ENCODE data around the gene SMC6.
A peak's percentile ranks its signal among the peaks of the same experiment; 100 is the strongest.

Gene SMC6

DNA sequence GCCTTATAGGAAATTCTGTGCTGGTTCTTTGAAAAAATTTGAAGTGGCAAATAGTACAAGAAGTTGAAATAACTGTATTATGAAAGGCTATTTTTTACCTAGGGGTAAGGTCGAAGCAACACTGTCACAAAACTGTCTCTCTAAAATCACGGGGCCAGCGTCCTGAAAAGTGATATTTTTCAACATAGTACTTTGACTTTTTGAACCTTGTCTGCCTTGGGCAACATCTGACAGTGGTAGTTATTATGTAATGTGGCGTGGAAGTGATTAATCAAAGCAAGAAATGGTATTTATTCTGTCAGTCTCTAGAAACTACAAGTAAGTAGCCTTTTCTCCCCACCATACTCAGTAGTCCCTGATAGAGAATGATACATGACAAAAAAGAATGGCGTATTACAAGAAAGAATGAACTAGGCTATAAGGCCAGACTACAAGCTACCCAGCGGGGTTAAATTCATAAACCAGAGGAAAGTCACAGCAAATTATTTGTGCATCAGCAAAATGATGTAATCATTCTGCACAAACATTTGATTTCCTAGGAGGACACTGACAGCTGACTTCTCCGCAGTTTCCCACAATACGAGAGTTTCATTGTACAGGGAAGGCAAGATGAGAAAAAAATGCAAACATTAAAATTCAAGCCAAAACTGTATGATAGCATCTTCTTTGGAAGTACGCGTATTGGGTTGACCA, 10.2 kb upstream of the SMC6 start:
- DNase-seq, result no peak

DNA sequence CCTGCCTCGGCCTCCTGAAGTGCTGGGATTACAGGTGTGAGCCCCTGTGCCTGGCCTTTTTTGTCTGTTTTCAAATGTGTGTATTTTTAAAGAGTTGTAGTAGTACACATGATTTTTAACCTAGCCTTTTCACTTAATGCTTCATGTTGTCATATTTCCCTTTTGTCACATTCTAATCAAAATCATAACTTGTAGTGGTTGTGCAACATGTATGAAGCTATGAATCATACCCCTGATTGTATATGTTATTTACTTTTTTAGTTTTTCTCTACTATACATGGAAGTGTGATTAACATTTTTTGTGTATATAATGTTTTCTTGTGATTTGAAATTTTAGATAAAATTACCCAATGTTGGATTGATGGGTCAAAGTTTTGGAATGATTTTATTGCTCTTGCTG, 8.8 kb upstream of the SMC6 start:
- no peak for DNase-seq

- DNase-seq, result no peak
These were observed 6.2 kb upstream of the SMC6 start for GRCh38 chr2:17759805-17760204.

- DNase-seq, result no peak
These were observed 4.5 kb upstream of the SMC6 start for GRCh38 chr2:17758118-17758517.

DNA sequence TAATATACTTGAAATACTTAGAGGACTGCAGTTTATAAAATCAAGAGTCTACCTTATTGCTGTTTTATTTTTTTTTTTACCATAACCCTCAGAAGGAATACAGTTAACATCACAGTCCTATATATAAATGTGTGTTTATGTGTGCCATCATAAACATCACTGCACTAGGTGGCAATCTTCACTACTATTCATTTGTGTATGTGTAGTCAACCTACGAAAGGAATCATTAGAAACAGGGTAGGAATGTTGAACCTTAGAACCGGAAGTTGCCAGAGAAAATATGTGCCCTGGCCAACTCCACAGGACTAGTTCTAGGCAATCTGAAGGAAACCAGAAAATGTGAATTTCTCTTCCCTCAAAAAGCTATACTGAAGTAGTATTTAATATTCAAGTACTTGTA, 3.7 kb upstream of the SMC6 start:
- no peak for DNase-seq

DNA sequence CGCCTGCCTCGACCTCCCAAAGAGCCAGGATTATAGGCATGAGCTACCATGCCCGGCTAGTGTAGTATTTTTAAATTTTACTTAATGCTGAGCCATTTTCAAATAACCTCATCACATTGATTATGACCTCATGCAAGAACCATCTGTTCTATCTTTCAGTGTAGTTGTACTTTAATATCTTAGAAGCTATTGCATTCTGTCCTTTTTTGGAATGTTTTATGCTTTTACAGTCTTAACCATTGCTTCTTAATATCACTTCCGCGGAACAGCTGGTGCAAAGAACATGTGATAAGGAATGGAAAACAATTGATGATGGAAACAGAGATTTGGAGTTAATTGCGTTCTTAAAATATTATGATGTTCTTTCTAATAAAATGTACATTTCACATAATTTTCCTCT, 3.1 kb upstream of the SMC6 start:
- DNase-seq, result no peak

DNA sequence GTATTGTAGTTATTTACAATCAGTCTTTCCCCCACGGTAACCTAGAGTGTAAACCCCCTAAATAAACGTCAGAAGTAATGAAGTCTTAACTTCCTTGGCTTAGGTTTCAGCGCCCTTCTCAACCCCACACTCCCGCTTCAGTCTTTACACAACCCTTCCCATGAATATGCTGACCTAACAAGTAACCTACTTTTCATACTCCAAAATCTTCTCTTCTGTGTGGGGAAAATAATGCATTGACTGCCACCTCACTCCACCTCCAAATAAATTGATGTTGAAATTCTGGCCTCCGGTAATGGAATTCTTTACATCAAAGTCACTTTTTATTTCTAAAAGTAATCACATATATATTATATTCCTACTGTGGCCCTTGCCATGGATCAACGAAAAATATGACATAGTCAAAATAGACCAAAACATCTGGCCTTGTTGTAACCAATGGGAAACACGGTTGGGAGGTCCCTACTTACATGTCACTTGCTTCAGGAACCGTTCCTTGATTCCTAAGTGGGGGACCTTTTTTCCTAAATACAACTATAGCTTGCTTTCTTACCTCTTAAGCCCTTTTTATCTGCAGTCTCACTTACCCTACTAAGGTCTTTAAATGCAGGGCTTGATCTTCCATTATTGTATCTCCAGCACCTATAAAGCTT, 1.3 kb upstream of the SMC6 start:
- no peak for DNase-seq

DNA sequence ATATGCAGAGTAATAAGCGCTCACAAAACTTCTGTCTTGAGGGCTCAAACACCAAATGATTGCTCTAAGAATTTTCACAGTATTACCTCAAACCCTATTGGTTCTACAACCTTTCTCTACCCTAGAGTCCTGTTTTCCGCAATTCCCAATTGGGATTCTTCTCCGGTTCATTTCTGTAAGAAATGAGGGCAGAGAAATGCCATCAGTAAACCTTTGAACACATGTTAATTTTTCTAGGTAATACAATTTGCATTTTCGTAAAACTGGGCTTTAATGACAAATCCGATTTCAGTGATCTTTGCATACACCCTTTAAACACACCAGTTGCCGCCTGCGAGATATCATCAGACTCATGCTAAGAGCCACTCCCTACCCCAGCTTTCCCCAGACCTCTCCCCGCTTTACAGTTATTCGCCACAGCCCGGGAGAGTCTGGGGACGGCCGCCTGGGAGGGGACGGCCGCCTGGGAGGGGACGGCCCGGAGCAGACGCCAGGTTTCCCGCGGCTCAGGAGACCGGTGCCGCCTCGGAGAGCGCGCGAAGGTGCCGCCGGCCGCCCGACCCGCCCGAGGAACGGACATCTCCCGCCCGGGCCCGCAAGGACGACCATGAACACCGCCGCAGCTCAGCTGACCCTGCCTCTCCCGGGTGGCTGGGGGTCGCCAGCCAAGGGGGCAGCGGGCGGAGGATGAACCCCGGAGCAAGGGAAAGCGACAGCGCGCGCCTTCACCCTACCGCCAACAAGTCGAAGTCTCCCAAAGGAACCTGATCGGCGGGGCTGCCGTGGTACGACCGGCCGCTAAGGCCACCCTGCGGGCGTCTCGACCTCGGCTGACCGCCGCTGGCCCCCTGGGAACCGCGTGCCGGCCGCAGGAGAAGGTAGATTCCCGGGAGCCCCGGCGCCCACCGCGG, 463 bp downstream of the SMC6 start:
- DNase-seq, result peak; percentile 50

DNA sequence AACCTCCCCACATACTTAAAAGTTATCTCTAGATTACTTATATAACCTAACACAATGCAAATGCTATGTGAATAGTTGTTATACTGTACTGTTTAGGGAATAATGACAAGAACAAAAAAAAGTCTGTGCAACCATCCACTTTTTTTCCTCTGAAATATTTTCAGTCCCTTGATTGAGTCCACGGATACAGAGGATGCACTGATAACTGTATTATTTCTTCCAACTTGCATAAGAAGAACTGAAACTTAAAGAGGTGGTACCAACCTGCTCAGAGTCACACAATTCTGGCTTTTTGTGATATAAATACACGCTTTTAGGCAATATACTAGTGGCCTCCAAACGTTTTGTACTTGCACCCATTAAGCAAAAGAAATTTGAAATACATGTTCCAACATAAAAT, 1.4 kb downstream of the SMC6 start:
- no peak for DNase-seq

GRCh38 chr2:17749753-17750438, 3.7 kb downstream of the SMC6 start:
- DNase-seq, result no peak

GRCh38 chr2:17748745-17749144, 4.9 kb downstream of the SMC6 start:
- DNase-seq, result no peak

GRCh38 chr2:17747684-17748452, 5.7 kb downstream of the SMC6 start:
- no peak for DNase-seq

DNA sequence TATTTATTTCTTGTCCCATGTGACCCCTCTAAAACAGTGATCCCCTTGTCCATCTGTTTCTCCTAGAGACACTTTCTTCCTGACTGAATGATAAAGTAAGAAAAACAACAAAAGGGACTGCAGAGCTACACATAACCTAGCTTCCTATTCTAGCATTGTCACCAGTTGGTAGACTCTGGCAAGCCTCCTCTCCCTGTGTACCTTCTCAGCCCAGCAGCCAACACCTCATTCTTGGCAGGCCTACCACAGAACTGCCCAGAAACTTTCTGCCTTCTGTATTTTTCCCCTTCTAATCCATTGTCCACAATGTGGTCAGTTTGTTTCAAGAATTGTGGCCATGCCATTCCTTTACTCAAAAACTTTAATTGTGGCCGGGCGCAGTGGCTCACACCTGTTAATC, 13.4 kb downstream of the SMC6 start:
- no peak for DNase-seq

DNA sequence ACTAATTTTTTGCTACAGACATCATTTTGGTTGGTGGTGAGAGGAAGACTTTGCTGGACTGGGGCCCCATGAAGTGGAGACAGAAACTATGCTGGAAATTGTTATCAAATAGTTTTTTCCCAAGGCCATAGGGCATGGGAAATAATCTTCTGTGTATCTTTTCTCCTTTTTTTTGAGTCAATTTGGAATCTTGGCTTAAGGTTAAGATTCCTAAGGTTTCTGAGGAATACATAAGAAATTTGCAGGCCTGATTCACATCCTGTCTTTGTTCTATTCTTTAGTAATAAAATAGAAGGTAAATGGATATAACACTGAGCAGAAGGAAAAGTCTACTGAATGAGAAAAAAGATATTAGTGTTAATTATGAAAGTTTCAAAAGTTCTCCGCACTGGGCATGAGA, 16.6 kb downstream of the SMC6 start:
- DNase-seq, result no peak

DNA sequence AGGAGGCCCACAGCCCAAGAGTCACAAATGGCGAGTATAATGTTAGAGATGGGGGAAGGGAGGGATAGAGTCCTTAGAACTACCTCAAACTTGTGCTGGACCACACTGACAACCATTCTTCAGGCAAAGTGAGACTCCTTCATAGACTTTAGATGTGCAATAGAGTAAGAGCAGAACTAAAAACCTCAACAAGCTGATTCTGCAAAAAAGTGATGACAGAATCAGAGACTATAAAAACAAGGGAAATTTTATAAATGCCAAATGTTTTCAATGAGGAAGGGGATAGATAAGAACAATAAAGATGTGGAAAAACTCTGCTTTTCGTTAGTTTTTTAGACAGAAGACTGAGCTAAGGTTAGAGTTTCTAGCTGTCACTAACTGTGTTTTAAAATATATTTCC, 17.7 kb downstream of the SMC6 start:
- no peak for DNase-seq

DNA sequence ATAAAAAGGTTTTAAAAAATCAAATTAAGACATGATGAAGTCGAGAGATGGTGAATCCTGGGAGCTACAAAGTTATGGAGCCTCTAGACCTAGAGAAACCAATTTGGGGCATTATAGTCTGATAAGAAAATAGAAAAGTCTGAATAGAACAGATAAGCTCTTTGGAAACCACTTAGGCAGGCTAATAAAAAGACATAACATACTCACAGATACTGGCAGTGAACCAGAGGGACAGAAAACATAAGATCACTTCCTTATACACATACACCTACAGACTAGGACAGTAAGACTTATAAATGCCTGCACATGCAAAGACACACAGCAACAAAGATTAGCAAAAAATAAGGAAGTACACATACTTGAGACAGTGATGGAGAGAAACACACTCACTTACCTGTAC, 20.0 kb downstream of the SMC6 start:
- no peak for DNase-seq

DNA sequence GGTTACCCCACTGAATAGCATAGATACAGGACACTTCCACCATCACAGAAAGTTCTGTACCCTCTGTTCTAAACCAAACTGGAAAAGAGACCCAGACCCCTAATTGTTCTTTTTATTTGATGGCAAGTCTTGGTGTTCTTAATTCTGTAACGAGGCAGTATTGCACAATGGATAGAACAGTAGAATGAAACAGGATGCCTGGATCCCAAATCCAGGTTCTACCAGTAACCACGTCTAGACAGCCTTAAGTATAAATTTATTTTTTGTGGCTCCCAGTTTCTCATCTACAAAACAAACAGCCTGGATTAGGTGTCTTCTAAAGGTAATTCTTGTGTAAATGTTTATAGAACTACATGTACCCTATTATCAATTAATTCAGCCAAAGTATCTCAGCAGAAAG, 23.7 kb downstream of the SMC6 start:
- no peak for DNase-seq

DNA sequence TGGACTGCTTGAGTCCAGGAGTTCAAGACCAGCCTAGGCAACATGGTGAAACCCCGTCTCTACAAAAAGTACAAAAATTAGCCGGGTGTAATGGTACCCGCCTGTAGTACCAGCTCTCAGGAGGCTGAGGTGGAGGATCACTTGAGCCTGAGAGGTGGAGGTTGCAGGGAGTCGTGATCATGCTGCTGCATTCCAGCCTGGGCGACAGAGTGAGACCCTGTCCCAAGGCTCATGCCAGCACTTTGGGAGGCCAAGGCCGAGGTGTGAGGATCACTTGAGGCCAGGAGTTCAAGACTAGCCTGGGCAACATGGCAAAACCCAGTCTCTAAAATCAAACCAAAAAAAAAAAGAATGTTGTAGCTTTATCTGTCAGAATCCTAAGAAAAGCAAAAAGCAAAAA, 25.4 kb downstream of the SMC6 start:
- DNase-seq, result no peak

- DNase-seq, result no peak
These were observed 33.8 kb downstream of the SMC6 start for GRCh38 chr2:17719562-17720371.

DNA sequence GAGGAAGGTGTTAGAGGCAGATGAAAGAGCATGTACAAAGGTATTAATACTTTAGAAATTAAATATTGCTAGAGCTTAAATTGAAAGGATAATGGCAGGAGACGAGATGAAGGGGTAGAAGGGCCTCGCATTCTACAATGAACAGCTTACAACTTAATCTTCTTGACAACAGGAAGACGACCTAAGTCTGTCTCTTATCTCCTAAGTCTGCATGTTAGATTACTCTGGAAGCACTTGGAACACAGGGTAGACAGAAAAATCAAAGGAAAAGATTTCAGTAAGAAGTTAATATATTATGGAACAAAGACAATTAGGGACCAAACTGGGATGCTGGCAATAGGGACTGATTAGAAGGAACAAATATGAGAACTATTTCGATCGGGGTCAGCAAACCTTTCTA, 34.9 kb downstream of the SMC6 start:
- DNase-seq, result no peak

- DNase-seq, result no peak
These were observed 35.9 kb downstream of the SMC6 start for GRCh38 chr2:17717666-17718065.

DNA sequence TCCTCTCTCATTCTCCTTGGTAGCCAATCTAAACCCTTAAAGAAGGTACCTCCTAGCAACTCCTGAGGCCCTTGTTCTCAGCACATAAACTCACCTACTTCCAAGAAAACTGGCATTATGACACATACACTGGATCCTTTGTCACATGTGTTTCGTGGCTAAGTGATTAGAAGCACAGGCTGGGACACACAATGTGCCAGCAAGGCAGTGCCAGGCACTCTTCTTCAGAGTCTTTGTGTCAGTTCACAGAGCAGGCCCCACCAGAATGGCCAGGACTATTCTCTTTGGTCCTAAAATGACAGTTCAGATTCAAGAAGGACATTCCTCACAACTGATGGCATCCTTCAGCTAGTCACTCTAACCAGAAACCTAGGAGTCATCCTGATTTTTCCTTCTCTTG, 40.3 kb downstream of the SMC6 start:
- DNase-seq, result no peak
